Liver (tissue), 9 donors: ENCODE measurements around the gene BTN2A1. TPM values are rescaled to one million over a fixed set of nuclear protein-coding genes. Genes with fewer than 3 reads are reported as not detected.
A peak's percentile ranks its signal among the peaks of the same experiment; 100 is the strongest.

Experiments used
- DNase-seq: peaks from one replicate; pipeline ENCODE4 v3.0.0-alpha.2; 2017; ENCODE audit warnings: low spot score
- H3K27ac ChIP-seq, 2 donors: one replicate each; pipeline ENCODE4 v1.7.0; 2013; ENCODE audit warnings: inconsistent platforms in 2 of 2, low read length in 2 of 2, control low read depth in 1 of 2, low read depth in 1 of 2, mild to moderate bottlenecking in 1 of 2
- H3K27me3 ChIP-seq, 4 donors: one replicate each; pipeline versions ENCODE4 v1.6.1 to v1.7.0; 2013; ENCODE audit warnings: low read length in 3 of 4, inconsistent platforms in 1 of 4, mild to moderate bottlenecking in 1 of 4, moderate library complexity in 1 of 4; ENCODE audit not compliant: control insufficient read depth in 4 of 4, insufficient read depth in 4 of 4
- H3K36me3 ChIP-seq, 4 donors: one replicate each; pipeline versions ENCODE4 v1.6.1 to v1.7.0; 2013; ENCODE audit warnings: low read length in 3 of 4, mild to moderate bottlenecking in 3 of 4, low read depth in 1 of 4, moderate library complexity in 1 of 4; ENCODE audit not compliant: control insufficient read depth in 4 of 4, insufficient read depth in 3 of 4
- H3K4me1 ChIP-seq, 4 donors: one replicate each; pipeline versions ENCODE4 v1.6.1 to v1.7.0; 2013; ENCODE audit warnings: low read length in 3 of 4, mild to moderate bottlenecking in 3 of 4, moderate library complexity in 1 of 4; ENCODE audit not compliant: control insufficient read depth in 4 of 4, insufficient read depth in 4 of 4
- H3K4me3 ChIP-seq, 3 donors: one replicate each; pipeline versions ENCODE4 v1.6.1 to v1.7.0; 2013; ENCODE audit warnings: low read length in 3 of 3, control low read depth in 1 of 3, low read depth in 1 of 3, mild to moderate bottlenecking in 1 of 3
- H3K9ac ChIP-seq, 2 donors: one replicate each; pipeline ENCODE4 v1.7.0; 2013; ENCODE audit warnings: low read length in 2 of 2, mild to moderate bottlenecking in 2 of 2, moderate library complexity in 2 of 2, control low read depth in 1 of 2, low read depth in 1 of 2
- H3K9me3 ChIP-seq, 4 donors: one replicate each; pipeline versions ENCODE4 v1.6.1 to v1.7.0; 2013; ENCODE audit warnings: low read length in 3 of 4; ENCODE audit not compliant: control insufficient read depth in 4 of 4
- EGR1 ChIP-seq, 2 donors: IDR thresholded peaks; 2 replicates each; pipeline ENCODE4 v1.6.1; 2016 to 2018; ENCODE audit warnings: antibody characterized with exemption in 2 of 2, low read depth in 2 of 2
- FOXA1 ChIP-seq: IDR thresholded peaks from 2 replicates; pipeline ENCODE4 v1.6.1; 2016; ENCODE audit warnings: antibody characterized with exemption
- FOXA2 ChIP-seq: IDR thresholded peaks from 2 replicates; pipeline ENCODE4 v1.6.1; 2016; ENCODE audit warnings: antibody characterized with exemption
- GABPA ChIP-seq, 2 donors: IDR thresholded peaks in 1 of 2; conservative IDR thresholded peaks in 1 of 2; 2 replicates each; pipeline ENCODE4 v1.6.1; 2016; ENCODE audit warnings: antibody characterized with exemption in 2 of 2, mild to moderate bottlenecking in 1 of 2, moderate library complexity in 1 of 2
- HNF4A ChIP-seq, 2 donors: conservative IDR thresholded peaks; 2 replicates each; pipeline ENCODE4 v1.6.1; 2016; ENCODE audit warnings: antibody characterized with exemption in 2 of 2, mild to moderate bottlenecking in 2 of 2
- HNF4G ChIP-seq: IDR thresholded peaks from 2 replicates; pipeline ENCODE4 v1.6.1; 2016; ENCODE audit warnings: antibody characterized with exemption
- JUND ChIP-seq, 2 donors: IDR thresholded peaks; 2 replicates each; pipeline ENCODE4 v1.6.1; 2016; ENCODE audit warnings: antibody characterized with exemption in 2 of 2
- NR2F2 ChIP-seq: IDR thresholded peaks from 2 replicates; pipeline ENCODE4 v1.6.1; 2016; ENCODE audit warnings: antibody characterized with exemption
- RXRA ChIP-seq, 2 donors: IDR thresholded peaks; 2 replicates each; pipeline ENCODE4 v1.6.1; 2017 to 2018; ENCODE audit warnings: antibody characterized with exemption in 2 of 2, mild to moderate bottlenecking in 1 of 2
- TAF1 ChIP-seq: conservative IDR thresholded peaks from 2 replicates; pipeline ENCODE4 v1.6.1; 2016; ENCODE audit warnings: antibody characterized with exemption, mild to moderate bottlenecking
- YY1 ChIP-seq: IDR thresholded peaks from 2 replicates; pipeline ENCODE4 v1.6.1; 2016; ENCODE audit warnings: antibody characterized with exemption, mild to moderate bottlenecking
- WGBS: extraction: QIAGEN DNeasy Blood & Tissue Kit; methylation state at CpG from one replicate; pipeline ENCODE4 v1.1.7; 2013; 5-methylcytosine and 5-hydroxymethylcytosine counted together
- polyA plus RNA-seq, 2 donors: library from polyadenylated mRNA; stranded (reverse) in 1 of 2; unstranded in 1 of 2; fragments of 200-250 nt in 1 of 2; fragments of >200 nt in 1 of 2; fragmentation: Nextera tagmentation in 1 of 2; extraction: Ambion mirVana in 1 of 2; gene quantifications; one replicate each; pipeline versions ENCODE4 v1.2.1 to v1.2.3, GENCODE V29; 2013 to 2015
- total RNA-seq, 2 donors: library from RNA; depleted of rRNA; stranded (reverse); fragments of >200 nt; gene quantifications; one replicate each; pipeline ENCODE4 v1.2.3, GENCODE V29; 2014
- TF ChIP-seq, protein P1 (sequence below): IDR thresholded peaks from 2 replicates; pipeline ENCODE4 v1.6.1; 2016; ENCODE audit warnings: antibody characterized with exemption
- TF ChIP-seq, protein P2 (sequence below): fragments of 150-350 bp; IDR thresholded peaks from 2 replicates; pipeline ENCODE4 v1.5.1; 2017; ENCODE audit warnings: improper control_type of control experiment, low read depth, low read length; ENCODE audit not compliant: missing input control
- TF ChIP-seq, protein P3 (sequence below): IDR thresholded peaks from 2 replicates; pipeline ENCODE4 v1.6.1; 2016; ENCODE audit warnings: antibody characterized with exemption
- TF ChIP-seq, protein P4 (sequence below): IDR thresholded peaks from 2 replicates; pipeline ENCODE4 v1.6.1; 2016; ENCODE audit warnings: antibody characterized with exemption
- donor health status: healthy.
- donor health status: healthy.
- donor health status: healthy.
- donor health status: healthy.
- donor health status: healthy.

BTN2A1 gene
- total and polyA plus RNA-seq, 4 donors: 2.7 to 5.9 (median 5.2) TPM

DNA sequence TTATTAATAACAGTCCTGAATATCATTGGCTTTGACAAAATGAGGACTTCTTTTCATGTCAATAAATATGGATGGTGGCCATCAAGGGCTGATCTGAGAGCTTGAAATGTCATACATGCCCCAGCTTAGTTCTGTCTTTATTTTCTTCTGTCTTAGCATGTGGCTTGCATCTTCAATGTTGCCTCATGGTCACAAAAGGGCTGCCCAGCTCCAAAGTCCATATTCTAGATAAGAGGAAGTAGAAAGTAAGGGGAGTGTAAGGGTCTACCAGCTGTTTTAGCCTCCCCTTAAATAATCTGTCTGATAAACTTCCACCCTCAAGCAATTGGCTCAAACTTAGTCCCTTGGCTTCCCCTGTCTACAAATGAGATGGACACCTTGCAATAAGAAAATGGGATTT, 14.2 kb downstream of the BTN2A1 start:
- DNase-seq: no peak
- TF ChIP-seq JUND (IDR thresholded peaks at IDR 0.05): no peak
- Histone ChIP-seq H3K9me3 (peaks cover 0 to 3% (median 0%) of the 10 kb centered on the region in 4 donors), H3K4me3 (no peak overlapping the region), H3K27me3 (no peaks in the 10 kb centered on the region), H3K27ac (no peak overlapping the region), H3K4me1 (peaks cover 3 to 10% (median 7%) of the 10 kb centered on the region in 4 donors), H3K9ac (no peak overlapping the region), H3K36me3 (peaks cover 0 to 14% (median 12%) of the 10 kb centered on the region in 4 donors)

DNA sequence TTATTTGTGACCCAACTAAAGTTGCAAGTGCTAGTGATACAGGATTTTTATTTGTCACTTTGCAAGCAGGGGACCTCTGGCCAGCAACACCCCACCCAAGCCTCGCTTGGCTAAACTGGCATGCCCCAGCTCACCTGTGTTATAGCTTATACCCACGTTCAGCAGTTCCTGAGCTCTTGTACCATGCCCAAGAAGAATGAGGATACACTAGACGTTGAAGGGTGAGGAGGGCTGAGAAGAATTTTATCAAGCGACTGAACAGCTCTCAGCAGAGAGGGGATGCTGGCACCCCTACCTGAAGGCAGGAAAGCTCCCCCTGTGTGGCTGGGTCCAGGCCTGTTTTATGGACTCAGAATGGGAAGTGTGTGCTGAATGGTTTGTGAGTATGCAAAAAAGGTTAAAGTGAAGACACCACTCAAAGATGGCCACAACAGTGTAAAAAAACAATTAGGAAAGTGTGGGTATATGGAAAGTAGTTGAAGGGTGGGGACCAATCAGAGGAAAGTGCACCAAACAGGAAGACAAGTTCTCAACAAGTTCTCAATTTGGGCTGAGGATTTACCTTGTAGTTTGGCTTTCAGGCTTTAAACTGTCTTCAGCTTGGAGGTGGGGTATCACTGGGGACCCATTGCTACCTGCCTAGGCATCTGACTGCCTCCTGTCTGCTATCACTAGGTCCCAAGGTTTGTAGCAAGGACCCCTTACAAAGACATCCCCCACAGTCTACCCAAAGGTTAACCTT, 15.0 kb downstream of the BTN2A1 start:
- WGBS: 98% methylated on average over 4 of the region's 4 CpGs
- TF ChIP-seq, protein P1, sequence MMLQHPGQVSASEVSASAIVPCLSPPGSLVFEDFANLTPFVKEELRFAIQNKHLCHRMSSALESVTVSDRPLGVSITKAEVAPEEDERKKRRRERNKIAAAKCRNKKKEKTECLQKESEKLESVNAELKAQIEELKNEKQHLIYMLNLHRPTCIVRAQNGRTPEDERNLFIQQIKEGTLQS: no peak
- no peak for TF ChIP-seq RXRA (IDR thresholded peaks at IDR 0.05)
- no peak for TF ChIP-seq NR2F2
- Histone ChIP-seq H3K4me1 (peaks cover 3 to 10% (median 7%) of the 10 kb centered on the region in 4 donors), H3K9ac (peak overlapping the region in 1 of 2 donors; percentile 70), H3K4me3 (no peak overlapping the region), H3K27me3 (no peaks in the 10 kb centered on the region), H3K36me3 (peaks cover 0 to 11% (median 8%) of the 10 kb centered on the region in 4 donors), H3K27ac (peak overlapping the region; percentile 94 to 95), H3K9me3 (peaks cover 0 to 3% (median 0%) of the 10 kb centered on the region in 4 donors)
- DNase-seq: no peak

DNA sequence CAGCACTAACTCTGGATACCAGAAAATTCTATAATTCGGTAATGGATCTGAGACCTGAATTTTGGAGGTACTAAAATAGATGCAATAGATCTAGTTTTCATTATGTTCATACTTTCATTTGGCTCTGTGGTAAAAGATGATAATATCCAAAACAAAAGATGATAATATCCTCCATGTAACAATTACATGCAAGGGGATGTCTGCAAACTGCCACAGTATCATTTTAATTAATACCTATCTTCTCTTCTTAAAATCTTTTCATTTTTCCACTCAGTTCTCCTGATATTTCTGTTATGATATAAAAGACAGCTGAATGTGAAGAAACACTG, 15.6 kb downstream of the BTN2A1 start:
- Histone ChIP-seq H3K9ac (peak overlapping the region; percentile 70 to 99), H3K27me3 (no peaks in the 10 kb centered on the region), H3K36me3 (peaks cover 0 to 5% (median 4%) of the 10 kb centered on the region in 4 donors), H3K4me1 (peaks cover 3 to 10% (median 7%) of the 10 kb centered on the region in 4 donors), H3K9me3 (peaks cover 0 to 3% (median 0%) of the 10 kb centered on the region in 4 donors), H3K27ac (peak overlapping the region; percentile 94 to 95), H3K4me3 (peak overlapping the region; percentile 52 to 85 (median 83))
- DNase-seq: no peak
- TF ChIP-seq EGR1 (IDR thresholded peaks at IDR 0.05; ENCODE audit: low read depth in 2 of 2) (no peak), HNF4A (conservative IDR thresholded peaks at IDR 0.05) (no peak), FOXA2 (no peak), FOXA1 (no peak), GABPA (IDR thresholded peaks at IDR 0.05 in 1 of 2, conservative IDR thresholded peaks at IDR 0.05 in 1 of 2) (no peak), NR2F2 (no peak), YY1 (no peak), TAF1 (no peak), JUND (IDR thresholded peaks at IDR 0.05) (no peak), HNF4G (no peak)
- TF ChIP-seq, protein P2, sequence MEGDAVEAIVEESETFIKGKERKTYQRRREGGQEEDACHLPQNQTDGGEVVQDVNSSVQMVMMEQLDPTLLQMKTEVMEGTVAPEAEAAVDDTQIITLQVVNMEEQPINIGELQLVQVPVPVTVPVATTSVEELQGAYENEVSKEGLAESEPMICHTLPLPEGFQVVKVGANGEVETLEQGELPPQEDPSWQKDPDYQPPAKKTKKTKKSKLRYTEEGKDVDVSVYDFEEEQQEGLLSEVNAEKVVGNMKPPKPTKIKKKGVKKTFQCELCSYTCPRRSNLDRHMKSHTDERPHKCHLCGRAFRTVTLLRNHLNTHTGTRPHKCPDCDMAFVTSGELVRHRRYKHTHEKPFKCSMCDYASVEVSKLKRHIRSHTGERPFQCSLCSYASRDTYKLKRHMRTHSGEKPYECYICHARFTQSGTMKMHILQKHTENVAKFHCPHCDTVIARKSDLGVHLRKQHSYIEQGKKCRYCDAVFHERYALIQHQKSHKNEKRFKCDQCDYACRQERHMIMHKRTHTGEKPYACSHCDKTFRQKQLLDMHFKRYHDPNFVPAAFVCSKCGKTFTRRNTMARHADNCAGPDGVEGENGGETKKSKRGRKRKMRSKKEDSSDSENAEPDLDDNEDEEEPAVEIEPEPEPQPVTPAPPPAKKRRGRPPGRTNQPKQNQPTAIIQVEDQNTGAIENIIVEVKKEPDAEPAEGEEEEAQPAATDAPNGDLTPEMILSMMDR: no peak
- TF ChIP-seq, protein P3, sequence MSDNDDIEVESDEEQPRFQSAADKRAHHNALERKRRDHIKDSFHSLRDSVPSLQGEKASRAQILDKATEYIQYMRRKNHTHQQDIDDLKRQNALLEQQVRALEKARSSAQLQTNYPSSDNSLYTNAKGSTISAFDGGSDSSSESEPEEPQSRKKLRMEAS: no peak
- TF ChIP-seq, protein P1: no peak
- TF ChIP-seq, protein P4, sequence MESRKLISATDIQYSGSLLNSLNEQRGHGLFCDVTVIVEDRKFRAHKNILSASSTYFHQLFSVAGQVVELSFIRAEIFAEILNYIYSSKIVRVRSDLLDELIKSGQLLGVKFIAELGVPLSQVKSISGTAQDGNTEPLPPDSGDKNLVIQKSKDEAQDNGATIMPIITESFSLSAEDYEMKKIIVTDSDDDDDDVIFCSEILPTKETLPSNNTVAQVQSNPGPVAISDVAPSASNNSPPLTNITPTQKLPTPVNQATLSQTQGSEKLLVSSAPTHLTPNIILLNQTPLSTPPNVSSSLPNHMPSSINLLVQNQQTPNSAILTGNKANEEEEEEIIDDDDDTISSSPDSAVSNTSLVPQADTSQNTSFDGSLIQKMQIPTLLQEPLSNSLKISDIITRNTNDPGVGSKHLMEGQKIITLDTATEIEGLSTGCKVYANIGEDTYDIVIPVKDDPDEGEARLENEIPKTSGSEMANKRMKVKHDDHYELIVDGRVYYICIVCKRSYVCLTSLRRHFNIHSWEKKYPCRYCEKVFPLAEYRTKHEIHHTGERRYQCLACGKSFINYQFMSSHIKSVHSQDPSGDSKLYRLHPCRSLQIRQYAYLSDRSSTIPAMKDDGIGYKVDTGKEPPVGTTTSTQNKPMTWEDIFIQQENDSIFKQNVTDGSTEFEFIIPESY: no peak
- WGBS: 86% methylated on average over 1 of the region's 1 CpG
